Activated naive CD8-positive, alpha-beta T cell (primary cell): Measurements from ENCODE around the gene AQP1.

ENCODE experiments used
- H3K27ac Mint-ChIP-seq: one replicate; pipeline ENCODE4 v1.8.0; 2021; ENCODE audit warnings: mixed read lengths
- H3K27me3 Mint-ChIP-seq: one replicate; pipeline ENCODE4 v1.8.0; 2021; ENCODE audit warnings: mixed read lengths
- H3K36me3 Mint-ChIP-seq: one replicate; pipeline ENCODE4 v1.8.0; 2021; ENCODE audit warnings: mixed read lengths
- H3K4me1 Mint-ChIP-seq: one replicate; pipeline ENCODE4 v1.8.0; 2021; ENCODE audit warnings: low read depth, mixed read lengths
- H3K4me3 Mint-ChIP-seq: one replicate; pipeline ENCODE4 v1.8.0; 2021; ENCODE audit warnings: mild to moderate bottlenecking, mixed read lengths
- H3K9me3 Mint-ChIP-seq: one replicate; pipeline ENCODE4 v1.8.0; 2021; ENCODE audit warnings: low read depth, mixed read lengths

AQP1 gene

DNA sequence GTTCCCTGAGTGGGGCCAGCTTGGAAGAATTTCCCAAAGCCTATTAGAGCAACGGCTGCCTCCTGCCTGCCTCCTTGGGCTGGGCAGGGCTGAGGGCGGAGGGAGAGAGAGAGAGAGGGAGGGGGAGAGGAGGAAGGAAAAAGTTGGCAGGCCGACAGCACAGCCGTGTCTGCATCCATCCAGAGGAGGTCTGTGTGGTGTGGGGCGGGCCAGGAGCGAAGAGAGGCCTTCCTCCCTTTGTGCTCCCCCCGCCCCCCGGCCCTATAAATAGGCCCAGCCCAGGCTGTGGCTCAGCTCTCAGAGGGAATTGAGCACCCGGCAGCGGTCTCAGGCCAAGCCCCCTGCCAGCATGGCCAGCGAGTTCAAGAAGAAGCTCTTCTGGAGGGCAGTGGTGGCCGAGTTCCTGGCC, at the start of gene AQP1:
AQP1 (plus strand) TSS at position 293 of the 409 bp plus-strand sequence; CDS start at position 350, 57 bp downstream.
- H3K9me3 Mint-ChIP-seq: no peaks in the 10 kb centered on the region
- no peak within 1 kb of the TSS for H3K27ac Mint-ChIP-seq
- no peaks in the 10 kb centered on the region for H3K4me1 Mint-ChIP-seq
- no peaks in the 10 kb centered on the region for H3K36me3 Mint-ChIP-seq
- H3K4me3 Mint-ChIP-seq: no peak within 1 kb of the TSS
- no peaks in the 10 kb centered on the region for H3K27me3 Mint-ChIP-seq

- no peaks in the 10 kb centered on the region for H3K4me1 Mint-ChIP-seq
- H3K9me3 Mint-ChIP-seq: no peaks in the 10 kb centered on the region
- no peaks in the 10 kb centered on the region for H3K27me3 Mint-ChIP-seq
- no peak overlapping the region for H3K27ac Mint-ChIP-seq
- peaks cover under 1% of the 10 kb centered on the region for H3K36me3 Mint-ChIP-seq
- H3K4me3 Mint-ChIP-seq: no peak overlapping the region
Observed at GRCh38 chr7:30862995-30863705, 48.5 kb upstream of the AQP1 start.

DNA sequence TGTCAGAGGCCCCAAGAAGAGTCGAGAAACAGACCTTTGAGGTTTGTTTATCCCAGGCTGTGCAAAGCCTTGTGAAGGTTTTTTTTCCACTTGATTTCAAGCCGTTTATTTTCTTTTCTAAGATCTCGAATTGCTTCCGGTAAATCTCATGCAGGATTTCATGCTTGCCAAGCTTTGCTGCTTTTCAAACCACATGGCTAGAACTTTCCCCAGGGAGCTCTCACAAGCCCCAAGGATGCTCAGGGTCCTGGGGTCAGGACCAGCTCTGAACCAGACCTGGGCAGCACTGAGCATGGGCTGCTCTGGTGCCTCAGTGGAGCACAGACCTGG, 48.0 kb upstream of the AQP1 start:
- Mint-ChIP-seq H3K27ac (no peak overlapping the region), H3K9me3 (no peaks in the 10 kb centered on the region), H3K36me3 (no peaks in the 10 kb centered on the region), H3K4me3 (no peak overlapping the region), H3K27me3 (no peaks in the 10 kb centered on the region), H3K4me1 (no peaks in the 10 kb centered on the region)

- Mint-ChIP-seq H3K4me3 (no peak overlapping the region), H3K4me1 (no peaks in the 10 kb centered on the region), H3K36me3 (no peaks in the 10 kb centered on the region), H3K27me3 (no peaks in the 10 kb centered on the region), H3K9me3 (no peaks in the 10 kb centered on the region), H3K27ac (no peak overlapping the region)
Observed at GRCh38 chr7:30864101-30864500, 47.6 kb upstream of the AQP1 start.

DNA sequence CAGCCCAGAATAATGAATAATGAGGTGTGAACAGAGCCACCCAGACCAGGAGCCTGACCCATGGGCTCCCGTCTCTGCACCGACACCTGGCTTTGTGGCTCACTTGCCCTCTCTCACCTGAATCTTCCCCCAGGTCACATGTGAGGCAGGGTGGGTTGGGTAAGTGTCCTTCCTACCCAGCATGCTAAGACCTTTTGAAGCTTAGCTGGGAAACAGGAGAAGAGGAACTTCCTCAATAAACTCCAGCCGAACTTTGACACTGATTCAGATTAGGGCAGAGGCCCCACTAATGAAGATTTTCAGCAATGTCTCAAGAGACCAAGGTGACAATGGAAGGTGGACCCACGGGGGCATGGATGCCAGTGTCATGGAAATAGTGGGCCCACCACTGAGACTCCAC, 46.6 kb upstream of the AQP1 start:
- Mint-ChIP-seq H3K9me3 (no peaks in the 10 kb centered on the region), H3K4me3 (no peak overlapping the region), H3K27me3 (no peaks in the 10 kb centered on the region), H3K27ac (no peak overlapping the region), H3K36me3 (no peaks in the 10 kb centered on the region), H3K4me1 (no peaks in the 10 kb centered on the region)

DNA sequence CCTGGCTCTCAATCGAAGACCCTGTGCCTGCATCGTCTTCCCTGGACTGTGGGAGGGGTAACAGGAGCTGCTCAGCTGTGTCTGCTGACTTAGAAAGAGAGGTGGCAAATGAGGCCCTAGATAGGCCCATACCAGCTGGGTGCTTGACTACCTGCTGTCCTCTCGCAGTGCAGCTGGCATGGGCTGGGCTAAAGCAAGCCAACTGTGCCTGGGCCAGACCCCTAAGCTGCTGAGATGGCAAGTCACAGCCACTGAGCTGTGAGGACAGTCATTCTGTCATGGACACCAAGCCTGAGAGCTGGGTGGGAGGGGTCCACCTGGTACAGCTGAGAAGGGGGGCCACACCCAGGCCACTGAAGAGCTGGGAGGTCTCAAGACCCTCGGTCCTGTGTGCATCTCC, 45.8 kb upstream of the AQP1 start:
- Mint-ChIP-seq H3K27ac (no peak overlapping the region), H3K4me1 (no peaks in the 10 kb centered on the region), H3K27me3 (no peaks in the 10 kb centered on the region), H3K36me3 (no peaks in the 10 kb centered on the region), H3K9me3 (no peaks in the 10 kb centered on the region), H3K4me3 (no peak overlapping the region)

GRCh38 chr7:30866939-30867338, 44.7 kb upstream of the AQP1 start:
- Mint-ChIP-seq H3K27me3 (no peaks in the 10 kb centered on the region), H3K27ac (no peak overlapping the region), H3K9me3 (no peaks in the 10 kb centered on the region), H3K4me1 (no peaks in the 10 kb centered on the region), H3K4me3 (no peak overlapping the region), H3K36me3 (no peaks in the 10 kb centered on the region)

GRCh38 chr7:30867483-30867882, 44.2 kb upstream of the AQP1 start:
- no peak overlapping the region for H3K27ac Mint-ChIP-seq
- H3K4me3 Mint-ChIP-seq: no peak overlapping the region
- no peaks in the 10 kb centered on the region for H3K27me3 Mint-ChIP-seq
- H3K36me3 Mint-ChIP-seq: no peaks in the 10 kb centered on the region
- H3K9me3 Mint-ChIP-seq: no peaks in the 10 kb centered on the region
- no peaks in the 10 kb centered on the region for H3K4me1 Mint-ChIP-seq

DNA sequence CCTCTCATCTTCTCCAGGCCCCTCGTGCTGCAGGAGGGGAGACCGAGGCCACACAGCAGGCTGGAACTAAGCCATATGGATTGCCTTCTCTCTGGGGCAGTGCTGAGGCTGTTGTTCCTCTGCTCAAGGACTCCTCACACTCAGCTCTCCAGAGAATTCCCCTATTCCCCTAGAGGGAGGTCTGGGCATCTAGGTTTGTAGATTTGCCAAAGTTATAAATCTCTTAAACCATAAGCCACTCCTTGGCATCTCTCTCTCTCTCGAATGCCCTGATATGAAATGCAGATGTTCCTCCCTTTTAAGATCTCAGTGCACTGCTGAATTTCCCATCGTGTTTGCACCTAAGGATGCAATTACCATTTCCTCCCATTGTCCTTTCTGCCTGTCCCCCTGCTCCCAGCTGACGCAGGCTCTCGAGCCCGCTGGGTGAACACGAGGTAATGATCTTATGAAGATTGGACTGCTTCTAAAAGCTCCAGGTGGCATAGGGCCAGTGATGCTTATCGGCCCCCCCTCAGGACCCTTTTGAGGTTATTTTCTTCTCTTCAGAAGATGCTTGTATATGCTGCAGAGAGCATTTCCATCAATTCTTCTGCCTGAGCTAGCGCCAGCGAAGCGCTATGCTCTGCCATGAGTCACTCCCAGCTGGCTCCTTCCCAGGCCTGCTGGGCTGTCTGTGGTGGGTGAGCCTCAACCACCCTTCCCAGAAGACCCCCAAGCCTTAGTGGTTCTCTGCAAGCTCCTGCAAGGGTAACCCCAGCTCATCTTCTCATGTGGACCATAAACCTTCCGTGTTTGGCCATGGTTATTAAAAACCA, 41.6 kb upstream of the AQP1 start:
- H3K9me3 Mint-ChIP-seq: no peaks in the 10 kb centered on the region
- H3K27me3 Mint-ChIP-seq: no peaks in the 10 kb centered on the region
- no peak overlapping the region for H3K4me3 Mint-ChIP-seq

DNA sequence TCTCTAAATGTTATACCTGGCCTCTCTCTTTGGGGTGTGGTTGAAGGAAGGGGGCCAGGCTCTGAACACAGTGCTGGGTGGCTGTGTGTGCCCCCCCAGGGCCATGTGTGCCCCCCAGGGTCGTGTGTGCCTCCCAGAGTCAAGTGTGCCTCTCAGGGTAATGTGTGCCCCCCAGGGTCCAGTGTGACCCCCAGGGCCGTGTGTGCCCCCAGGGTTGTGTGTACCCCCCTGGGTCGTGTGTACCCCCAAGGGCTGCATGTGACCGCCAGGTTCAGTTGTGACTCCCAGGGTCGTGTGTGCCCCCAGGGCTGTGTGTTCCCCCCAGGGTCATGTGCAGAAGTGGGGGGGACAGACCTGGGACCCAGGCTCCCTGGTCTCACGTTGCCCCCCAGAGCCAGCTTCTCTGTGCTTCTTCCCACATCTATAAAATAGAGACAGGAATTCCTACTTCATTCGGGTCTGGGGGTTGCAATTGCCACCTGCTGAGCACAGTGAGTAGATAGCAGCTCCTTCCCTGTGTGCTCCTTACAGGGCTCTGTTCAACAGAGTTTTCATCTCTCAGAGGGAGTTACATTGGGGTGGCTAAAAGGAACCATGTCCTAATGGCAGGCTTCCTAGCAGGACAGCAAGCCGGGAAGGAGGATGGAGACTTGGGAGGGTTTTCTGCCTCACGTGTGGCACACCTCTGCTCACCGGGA, 40.7 kb upstream of the AQP1 start:
- Mint-ChIP-seq H3K27me3 (no peaks in the 10 kb centered on the region), H3K9me3 (no peaks in the 10 kb centered on the region), H3K4me1 (no peaks in the 10 kb centered on the region), H3K27ac (no peak overlapping the region), H3K36me3 (peaks cover 2% of the 10 kb centered on the region), H3K4me3 (no peak overlapping the region)

More for the DNA sequence above, 41.6 kb upstream of the AQP1 start:
- Mint-ChIP-seq H3K36me3 (peaks cover 2% of the 10 kb centered on the region), H3K27ac (no peak overlapping the region), H3K4me1 (no peaks in the 10 kb centered on the region)

GRCh38 chr7:30871655-30872054, 40.0 kb upstream of the AQP1 start:
- Mint-ChIP-seq H3K27ac (no peak overlapping the region), H3K9me3 (no peaks in the 10 kb centered on the region), H3K4me3 (no peak overlapping the region), H3K36me3 (peaks cover 2% of the 10 kb centered on the region), H3K4me1 (no peaks in the 10 kb centered on the region), H3K27me3 (no peaks in the 10 kb centered on the region)

GRCh38 chr7:30873207-30873606, 38.4 kb upstream of the AQP1 start:
- H3K9me3 Mint-ChIP-seq: no peaks in the 10 kb centered on the region
- no peaks in the 10 kb centered on the region for H3K4me1 Mint-ChIP-seq
- peaks cover 2% of the 10 kb centered on the region for H3K36me3 Mint-ChIP-seq
- no peaks in the 10 kb centered on the region for H3K27me3 Mint-ChIP-seq
- H3K4me3 Mint-ChIP-seq: no peak overlapping the region
- H3K27ac Mint-ChIP-seq: no peak overlapping the region

DNA sequence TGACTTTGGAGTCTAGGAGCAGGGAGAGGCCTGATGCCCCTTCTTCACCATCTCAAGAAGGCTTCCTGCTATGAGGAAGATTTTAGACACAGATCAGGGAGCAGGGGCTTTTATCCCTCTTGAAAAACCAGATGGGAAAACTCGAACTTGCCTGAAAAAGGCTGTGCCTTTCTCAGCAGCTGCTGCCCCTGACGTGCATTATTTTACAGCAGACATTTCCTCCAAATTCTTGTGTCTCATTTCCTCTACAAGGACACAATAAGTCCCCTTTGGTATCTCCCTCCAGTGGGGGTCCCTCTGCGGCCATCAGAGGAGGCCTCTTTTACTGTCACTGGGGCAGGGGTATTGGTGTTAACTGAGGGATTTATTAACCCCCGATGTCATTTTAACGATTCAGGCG, 38.0 kb upstream of the AQP1 start:
- Mint-ChIP-seq H3K27ac (no peak overlapping the region), H3K27me3 (no peaks in the 10 kb centered on the region), H3K9me3 (no peaks in the 10 kb centered on the region), H3K4me3 (no peak overlapping the region), H3K36me3 (peaks cover 2% of the 10 kb centered on the region), H3K4me1 (no peaks in the 10 kb centered on the region)

GRCh38 chr7:30874656-30875302, 36.9 kb upstream of the AQP1 start:
- Mint-ChIP-seq H3K27me3 (no peaks in the 10 kb centered on the region), H3K27ac (no peak overlapping the region), H3K9me3 (no peaks in the 10 kb centered on the region), H3K36me3 (peaks cover 2% of the 10 kb centered on the region), H3K4me1 (no peaks in the 10 kb centered on the region), H3K4me3 (no peak overlapping the region)
